ENCODE measurements around the gene COG1. TPM values are rescaled to one million over a fixed set of nuclear protein-coding genes. Genes with fewer than 3 reads are reported as not detected.

COG1 gene
- total RNA-seq, 2 experiments from 2014 or later: 38.3 to 44.1 TPM

- Histone ChIP-seq H3K9me2 (ENCODE audit: insufficient read depth, low read length) (no peaks in the 10 kb centered on the region), H3K4me2 (ENCODE audit: low read length) (no peak overlapping the region), H3K9me3 (ENCODE audit: low read length) (no peaks in the 10 kb centered on the region), H2AFZ (ENCODE audit: low read length) (no peak overlapping the region), H4K20me1 (ENCODE audit: insufficient read depth, low read length) (no peaks in the 10 kb centered on the region), H3K79me2 (ENCODE audit: insufficient read depth, low read depth, low read length) (no peaks in the 10 kb centered on the region), H3K4me3 (ENCODE audit: low read depth, low read length, poor library complexity, severe bottlenecking) (no peak overlapping the region), H3K27ac (ENCODE audit: low read depth, low read length, poor library complexity, severe bottlenecking) (no peak overlapping the region), H3K4me1 (ENCODE audit: insufficient read depth, low read length, poor library complexity, severe bottlenecking) (no peaks in the 10 kb centered on the region), H3K36me3 (ENCODE audit: insufficient read depth, low read length) (no peaks in the 10 kb centered on the region)
- no TSS peak for BruUV-seq (replicated peaks)
- ChIA-PET CTCF (ENCODE audit: unreplicated experiment) (interaction anchor here (0.5 to 1.0 kb wide), 2 partner anchors 13 to 109 kb away, joined by 3 read pairs; no protein-coding TSS in a partner anchor), POLR2A (no interaction called here)
- intact Hi-C loops (cut with micrococcal nuclease; ENCODE audit: unreplicated experiment): loop anchor here (1.0 to 10.0 kb wide), 3 partner anchors 115 to 691 kb away; no protein-coding TSS in a partner anchor
- DNase-seq (ENCODE audit: low spot score): peak; percentile 66
- TF ChIP-seq, protein P1, sequence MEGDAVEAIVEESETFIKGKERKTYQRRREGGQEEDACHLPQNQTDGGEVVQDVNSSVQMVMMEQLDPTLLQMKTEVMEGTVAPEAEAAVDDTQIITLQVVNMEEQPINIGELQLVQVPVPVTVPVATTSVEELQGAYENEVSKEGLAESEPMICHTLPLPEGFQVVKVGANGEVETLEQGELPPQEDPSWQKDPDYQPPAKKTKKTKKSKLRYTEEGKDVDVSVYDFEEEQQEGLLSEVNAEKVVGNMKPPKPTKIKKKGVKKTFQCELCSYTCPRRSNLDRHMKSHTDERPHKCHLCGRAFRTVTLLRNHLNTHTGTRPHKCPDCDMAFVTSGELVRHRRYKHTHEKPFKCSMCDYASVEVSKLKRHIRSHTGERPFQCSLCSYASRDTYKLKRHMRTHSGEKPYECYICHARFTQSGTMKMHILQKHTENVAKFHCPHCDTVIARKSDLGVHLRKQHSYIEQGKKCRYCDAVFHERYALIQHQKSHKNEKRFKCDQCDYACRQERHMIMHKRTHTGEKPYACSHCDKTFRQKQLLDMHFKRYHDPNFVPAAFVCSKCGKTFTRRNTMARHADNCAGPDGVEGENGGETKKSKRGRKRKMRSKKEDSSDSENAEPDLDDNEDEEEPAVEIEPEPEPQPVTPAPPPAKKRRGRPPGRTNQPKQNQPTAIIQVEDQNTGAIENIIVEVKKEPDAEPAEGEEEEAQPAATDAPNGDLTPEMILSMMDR (conservative IDR thresholded peaks at IDR 0.05; ENCODE audit: low read length): peak; percentile 100
- TF ChIP-seq EZH2phosphoT487 (IDR thresholded peaks at IDR 0.05; ENCODE audit: borderline replicate concordance, low read depth, low read length): no peak
Measured at GRCh38 chr17:73255671-73256181, 62.9 kb downstream of the COG1 start.

DNA sequence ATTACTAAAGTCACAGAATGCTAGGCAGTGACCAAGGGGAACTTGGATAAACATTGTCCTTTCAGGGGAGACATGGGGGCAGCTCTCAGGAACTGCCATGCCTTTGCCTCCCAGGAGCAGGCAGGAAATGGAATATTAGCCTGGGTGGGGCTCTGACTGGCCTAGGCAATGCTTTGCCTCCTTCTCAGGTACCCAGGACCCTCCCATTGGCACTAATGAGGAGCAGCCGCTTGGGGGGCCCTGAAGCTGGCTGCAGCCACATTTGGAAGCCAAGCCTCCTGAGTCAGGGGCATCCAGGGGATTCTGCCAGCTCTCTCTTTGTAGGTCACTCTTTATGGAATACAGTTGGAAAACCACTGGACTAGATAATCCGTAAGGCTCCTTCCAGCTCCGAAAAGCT, 63.4 kb downstream of the COG1 start:
- Histone ChIP-seq H3K4me1 (ENCODE audit: insufficient read depth, low read length, poor library complexity, severe bottlenecking) (no peaks in the 10 kb centered on the region), H2AFZ (ENCODE audit: low read length) (no peak overlapping the region), H3K9me3 (ENCODE audit: low read length) (no peaks in the 10 kb centered on the region), H3K27ac (ENCODE audit: low read depth, low read length, poor library complexity, severe bottlenecking) (no peak overlapping the region), H3K79me2 (ENCODE audit: insufficient read depth, low read depth, low read length) (no peaks in the 10 kb centered on the region), H3K36me3 (ENCODE audit: insufficient read depth, low read length) (no peaks in the 10 kb centered on the region), H4K20me1 (ENCODE audit: insufficient read depth, low read length) (no peaks in the 10 kb centered on the region), H3K4me3 (ENCODE audit: low read depth, low read length, poor library complexity, severe bottlenecking) (no peak overlapping the region), H3K9me2 (ENCODE audit: insufficient read depth, low read length) (no peaks in the 10 kb centered on the region), H3K4me2 (ENCODE audit: low read length) (no peak overlapping the region)
- POLR2A ChIA-PET: no interaction called here
- intact Hi-C loops (cut with micrococcal nuclease; ENCODE audit: unreplicated experiment): loop anchor here (10.0 kb wide), 1 partner anchor 691 kb away; no protein-coding TSS in a partner anchor
- no TSS peak for BruUV-seq (replicated peaks)
- TF ChIP-seq, protein P1 (conservative IDR thresholded peaks at IDR 0.05; ENCODE audit: low read length): no peak
- no peak for TF ChIP-seq EZH2phosphoT487 (IDR thresholded peaks at IDR 0.05; ENCODE audit: borderline replicate concordance, low read depth, low read length)
- CTCF ChIA-PET (ENCODE audit: unreplicated experiment): interaction anchor here (0.5 to 1.0 kb wide), 2 partner anchors 14 to 109 kb away, joined by 3 read pairs; no protein-coding TSS in a partner anchor
- no peak for DNase-seq (ENCODE audit: low spot score)

GRCh38 chr17:73257516-73257915, 64.7 kb downstream of the COG1 start:
- no peaks in the 10 kb centered on the region for H3K9me2 ChIP-seq (ENCODE audit: insufficient read depth, low read length)
- no peaks in the 10 kb centered on the region for H3K9me3 ChIP-seq (ENCODE audit: low read length)
- DNase-seq (ENCODE audit: low spot score): no peak
- H3K36me3 ChIP-seq (ENCODE audit: insufficient read depth, low read length): no peaks in the 10 kb centered on the region
- no peaks in the 10 kb centered on the region for H3K4me1 ChIP-seq (ENCODE audit: insufficient read depth, low read length, poor library complexity, severe bottlenecking)
- no peaks in the 10 kb centered on the region for H3K79me2 ChIP-seq (ENCODE audit: insufficient read depth, low read depth, low read length)
- ChIA-PET CTCF (ENCODE audit: unreplicated experiment) (interaction anchor here (0.9 kb wide), 1 partner anchor 112 kb away, joined by 3 read pairs; no protein-coding TSS in a partner anchor), POLR2A (no interaction called here)
- H3K4me3 ChIP-seq (ENCODE audit: low read depth, low read length, poor library complexity, severe bottlenecking): no peak overlapping the region
- H3K4me2 ChIP-seq (ENCODE audit: low read length): no peak overlapping the region
- no peak overlapping the region for H3K27ac ChIP-seq (ENCODE audit: low read depth, low read length, poor library complexity, severe bottlenecking)
- intact Hi-C loops (cut with micrococcal nuclease; ENCODE audit: unreplicated experiment): loop anchor here (10.0 kb wide), 1 partner anchor 693 kb away; no protein-coding TSS in a partner anchor
- no TSS peak for BruUV-seq (replicated peaks)
- TF ChIP-seq EZH2phosphoT487 (IDR thresholded peaks at IDR 0.05; ENCODE audit: borderline replicate concordance, low read depth, low read length): no peak
- TF ChIP-seq, protein P1 (conservative IDR thresholded peaks at IDR 0.05; ENCODE audit: low read length): no peak
- no peaks in the 10 kb centered on the region for H4K20me1 ChIP-seq (ENCODE audit: insufficient read depth, low read length)
- no peak overlapping the region for H2AFZ ChIP-seq (ENCODE audit: low read length)
